HG03196 (cell line): Measurements from ENCODE around the gene TBC1D9B.

Experiments used
- ATAC-seq: cut with Tn5 transposase; IDR thresholded peaks from one replicate; pipeline ENCODE4 v1.9.1; 2021; ENCODE audit not compliant: unreplicated experiment

The TBC1D9B gene

DNA sequence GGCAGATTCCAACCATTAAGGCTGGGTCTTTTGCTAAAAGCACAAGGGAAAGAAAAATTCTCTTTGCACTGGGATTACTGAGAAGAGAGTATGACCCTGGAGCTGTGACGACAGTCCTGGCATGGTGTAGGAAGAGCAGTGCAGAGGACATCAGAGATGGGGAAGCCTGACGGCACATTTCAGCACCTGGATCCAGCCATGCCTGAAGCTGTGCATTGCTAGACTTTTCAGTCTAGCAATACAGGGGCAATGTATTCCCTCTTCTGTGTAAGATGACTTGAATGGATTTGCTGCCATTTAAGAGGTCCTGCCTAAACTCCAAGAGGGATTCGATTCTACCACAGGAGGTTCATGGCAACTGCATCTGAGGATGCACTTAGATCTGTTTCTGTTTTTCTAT lies 36.7 kb downstream of the TBC1D9B start:
- no peak for ATAC-seq

DNA sequence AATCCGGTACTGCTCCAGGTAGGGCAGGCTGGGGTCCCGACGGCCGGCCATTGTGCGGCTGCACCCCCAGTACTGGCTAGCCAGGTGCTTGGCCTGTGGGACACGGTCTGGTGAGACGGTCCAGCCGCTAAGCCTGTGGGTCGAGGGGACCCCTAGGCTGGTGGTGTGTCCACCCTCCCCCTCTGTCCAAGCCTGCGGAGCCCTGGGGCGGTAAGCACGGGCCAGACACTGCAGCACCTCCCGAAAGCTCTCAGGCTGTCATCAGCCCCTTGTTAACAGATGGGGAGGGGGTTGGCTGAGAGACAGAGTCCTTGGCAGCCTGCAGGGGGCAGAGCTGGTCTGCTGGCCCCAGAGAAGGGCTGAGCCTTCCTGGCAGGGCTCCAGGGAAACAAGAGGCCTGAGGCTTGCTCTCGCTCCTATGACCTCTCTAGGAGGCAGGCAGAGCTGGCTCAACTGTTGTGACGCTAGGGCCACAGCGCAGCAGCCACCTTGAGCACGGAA lies 37.2 kb downstream of the TBC1D9B start:
- no peak for ATAC-seq

DNA sequence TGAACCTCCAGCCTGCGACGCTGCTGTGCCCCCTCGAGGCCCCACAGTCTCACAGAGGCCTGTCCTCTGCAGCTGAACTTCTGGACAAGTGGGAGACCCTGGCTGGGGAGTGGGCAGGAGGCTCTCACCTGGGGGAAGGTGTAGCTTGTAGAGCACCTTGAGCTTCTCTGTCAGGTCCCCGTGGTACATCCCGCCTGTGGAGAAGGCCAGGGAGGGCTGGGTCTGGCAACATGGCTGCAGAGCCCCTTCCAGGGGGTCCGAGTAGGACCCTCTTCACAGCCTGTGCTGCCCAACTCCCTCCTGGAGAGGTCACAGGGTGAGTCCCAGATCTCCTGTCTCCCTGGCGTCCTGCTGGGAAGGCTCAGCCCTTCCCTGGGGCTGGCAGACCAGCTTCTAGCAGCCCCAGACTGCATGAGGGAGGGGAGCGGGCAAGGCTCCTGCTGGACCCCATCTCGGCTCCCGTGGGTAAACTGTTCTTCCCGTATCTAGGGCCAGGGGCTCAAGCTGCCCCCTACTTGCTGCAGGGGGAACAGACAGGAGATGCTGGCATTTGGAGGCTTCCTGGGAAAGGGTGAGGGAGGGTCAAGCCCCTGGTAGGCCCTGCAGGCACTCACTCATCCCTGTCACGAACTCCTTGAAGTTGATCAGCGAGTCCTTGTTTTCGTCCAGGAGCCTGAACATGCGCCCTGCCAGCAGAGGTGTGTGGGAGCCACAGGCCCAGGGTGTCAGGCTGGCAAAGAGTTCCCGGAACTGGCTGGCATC lies 37.9 kb downstream of the TBC1D9B start:
- no peak for ATAC-seq

DNA sequence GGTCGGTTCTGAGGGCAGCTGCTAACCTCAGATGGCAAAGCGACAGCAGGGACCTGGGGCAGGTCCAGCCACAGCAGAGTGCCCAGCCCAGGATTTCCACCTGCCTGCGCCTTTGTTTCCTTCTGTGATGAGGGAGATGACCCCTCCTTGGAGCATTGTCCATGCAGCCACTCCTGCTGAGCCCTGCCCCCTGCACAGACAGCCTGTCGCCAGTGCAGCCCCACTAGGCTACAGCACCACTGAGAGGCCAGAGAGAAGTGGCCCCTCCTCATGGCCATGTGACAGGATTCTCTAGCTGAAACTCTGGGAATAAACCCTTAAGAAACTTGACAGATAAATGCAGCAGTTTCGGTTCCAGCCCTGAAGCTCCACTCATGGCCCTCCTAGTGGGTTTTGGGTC lies 38.6 kb downstream of the TBC1D9B start:
- ATAC-seq, result no peak

DNA sequence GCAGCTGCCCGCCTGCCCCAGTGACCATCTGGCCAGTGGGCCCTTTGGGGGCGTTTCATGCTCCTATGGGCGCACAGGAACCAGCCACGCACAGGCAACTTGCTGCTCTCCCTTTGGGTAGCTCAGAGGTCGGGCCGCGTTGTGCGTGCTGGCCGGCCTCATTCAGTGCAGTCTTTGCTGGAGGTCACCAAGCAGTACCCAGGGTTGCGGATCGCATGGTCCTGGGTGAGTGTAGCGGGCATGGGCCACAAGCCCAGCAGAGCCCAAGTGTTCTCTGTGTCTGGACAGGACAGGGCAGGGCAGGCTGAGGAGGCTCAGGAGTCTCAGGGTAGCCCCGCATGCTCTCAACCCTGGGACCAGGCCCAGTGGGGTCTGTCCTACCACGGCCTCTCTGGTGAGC lies 39.2 kb downstream of the TBC1D9B start:
- ATAC-seq, result no peak

DNA sequence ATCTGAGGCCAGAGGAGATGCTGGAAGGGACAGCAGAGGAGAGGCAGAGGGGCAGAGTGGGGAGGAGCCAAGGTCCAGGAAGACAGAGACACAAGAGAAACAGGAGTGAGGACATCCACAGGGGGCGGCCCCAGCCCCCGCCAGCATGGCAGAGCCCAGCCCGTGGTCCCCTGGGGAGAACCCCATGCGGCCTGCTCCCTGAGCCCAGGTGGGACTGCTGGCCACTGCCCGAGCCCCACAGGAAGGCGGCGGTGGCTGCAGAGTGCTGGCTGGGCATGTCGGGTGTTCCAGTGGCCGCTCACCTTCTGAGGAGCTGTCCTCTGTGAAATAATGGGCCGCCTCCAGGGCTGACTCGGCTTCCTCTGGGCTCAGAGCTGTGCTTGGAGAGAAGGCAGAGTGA lies 40.2 kb downstream of the TBC1D9B start:
- no peak for ATAC-seq

DNA sequence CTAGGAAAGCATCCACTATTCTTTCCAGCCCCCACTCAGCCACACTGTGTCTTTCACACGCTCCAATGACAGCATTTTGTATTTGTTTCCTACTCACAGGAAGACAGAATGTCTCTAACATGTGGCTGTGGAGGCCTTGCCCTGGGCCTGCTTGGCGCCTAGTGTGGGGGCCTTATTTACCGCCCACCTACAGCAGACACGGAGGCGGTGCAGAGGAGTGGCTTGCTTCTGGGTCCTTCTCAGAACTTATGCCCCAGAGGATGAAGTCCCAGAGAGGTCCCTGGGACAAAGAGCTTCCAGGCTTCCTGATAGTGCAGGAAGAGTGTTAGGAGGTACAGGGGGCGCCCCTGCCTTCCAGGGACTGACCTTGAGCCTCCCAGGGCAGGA lies 40.6 kb downstream of the TBC1D9B start:
- no peak for ATAC-seq

DNA sequence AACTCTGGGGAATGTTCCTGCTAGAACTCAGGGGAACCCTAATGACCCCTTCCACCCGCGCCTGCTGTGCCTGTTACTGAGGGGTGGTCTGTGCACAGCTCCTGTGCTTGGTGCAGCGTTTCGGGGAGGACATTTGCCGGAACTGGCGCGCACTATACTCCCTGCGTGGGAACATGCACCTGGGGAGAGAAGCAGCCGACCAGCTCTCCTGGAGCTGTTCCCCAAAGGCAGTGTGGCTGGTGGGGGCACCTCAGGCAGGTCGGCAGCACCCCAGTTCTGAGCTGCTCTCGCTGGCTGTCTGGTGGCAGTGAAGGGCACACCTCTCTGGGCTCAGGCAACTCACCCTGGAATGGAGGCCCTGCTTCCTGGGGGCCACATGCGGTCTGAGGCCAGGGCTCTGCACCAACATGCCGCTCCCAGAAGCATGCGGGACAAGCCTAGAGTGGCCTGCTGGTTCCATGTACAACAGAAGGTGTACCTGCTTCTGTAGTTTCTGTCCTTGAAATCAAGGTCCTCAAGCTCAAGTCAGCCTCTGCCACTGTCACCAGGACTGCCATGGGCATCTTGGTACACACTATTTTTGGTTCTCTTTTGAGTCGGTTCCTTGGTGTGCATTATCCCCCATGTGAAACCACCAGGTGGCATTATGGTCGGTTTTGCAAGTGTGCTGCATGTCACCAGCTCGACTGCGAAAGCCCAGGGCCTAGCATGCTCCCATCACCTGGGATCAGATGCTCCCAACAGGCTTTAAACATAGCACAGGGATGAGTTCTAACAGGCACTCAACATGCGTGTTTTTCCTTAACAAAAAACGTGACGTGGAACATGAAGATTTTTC lies 41.2 kb downstream of the TBC1D9B start:
- ATAC-seq, result no peak

DNA sequence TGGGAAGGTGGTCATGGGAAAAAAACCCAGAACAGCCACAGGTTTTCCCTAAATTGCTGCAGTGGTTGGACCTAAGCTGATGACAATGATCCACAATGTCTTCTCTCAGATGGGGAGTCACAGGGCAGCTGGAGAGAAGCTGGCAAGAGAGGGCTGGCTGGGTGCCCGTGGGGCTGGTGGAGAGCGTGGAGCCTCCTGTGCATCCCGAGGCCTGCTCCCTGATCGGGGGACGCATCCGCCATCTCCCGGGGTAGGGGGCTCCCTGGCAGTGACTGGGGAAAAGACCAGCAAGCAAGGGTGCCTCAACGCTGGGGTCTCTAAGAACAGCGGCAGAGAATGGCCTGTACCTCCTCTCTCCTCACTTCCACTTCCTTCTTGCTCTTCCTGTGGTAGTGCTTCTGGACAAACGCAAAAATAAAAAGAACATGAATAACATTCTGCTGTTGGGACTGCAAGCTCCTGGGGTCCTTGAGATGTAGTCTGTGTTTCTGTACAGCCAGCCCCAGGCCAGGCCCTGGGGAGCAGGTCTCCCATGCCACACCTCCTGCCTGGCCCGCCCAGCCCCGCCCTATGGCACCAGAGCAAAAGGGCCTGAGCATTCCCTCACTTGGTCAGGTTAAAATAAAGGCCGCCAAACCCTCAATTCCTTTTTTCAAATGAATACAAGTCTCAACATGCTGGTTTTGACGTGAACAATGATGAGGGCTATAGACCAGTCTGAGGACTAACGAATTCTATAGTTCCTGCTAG lies 42.0 kb downstream of the TBC1D9B start:
- ATAC-seq, result no peak

DNA sequence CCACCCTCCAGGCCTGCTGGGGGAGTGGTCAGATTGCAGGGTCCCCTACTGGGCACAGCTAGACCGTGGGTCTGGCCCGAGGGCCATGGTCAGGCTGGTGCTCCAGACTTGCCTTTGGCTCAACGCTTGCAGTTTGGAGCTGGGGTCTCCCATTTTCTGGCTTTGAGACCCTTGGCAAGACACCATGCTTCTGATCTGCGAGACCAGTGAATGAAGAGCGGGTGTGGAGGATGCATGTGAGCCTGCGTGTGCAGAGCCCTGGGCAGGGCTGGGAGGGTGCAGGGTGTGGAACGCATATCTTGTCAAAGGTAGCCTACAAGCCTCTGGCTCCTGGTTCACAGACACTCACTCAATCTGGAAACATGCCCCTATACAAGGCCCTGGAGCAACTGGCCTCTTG lies 43.0 kb downstream of the TBC1D9B start:
- ATAC-seq, result no peak

DNA sequence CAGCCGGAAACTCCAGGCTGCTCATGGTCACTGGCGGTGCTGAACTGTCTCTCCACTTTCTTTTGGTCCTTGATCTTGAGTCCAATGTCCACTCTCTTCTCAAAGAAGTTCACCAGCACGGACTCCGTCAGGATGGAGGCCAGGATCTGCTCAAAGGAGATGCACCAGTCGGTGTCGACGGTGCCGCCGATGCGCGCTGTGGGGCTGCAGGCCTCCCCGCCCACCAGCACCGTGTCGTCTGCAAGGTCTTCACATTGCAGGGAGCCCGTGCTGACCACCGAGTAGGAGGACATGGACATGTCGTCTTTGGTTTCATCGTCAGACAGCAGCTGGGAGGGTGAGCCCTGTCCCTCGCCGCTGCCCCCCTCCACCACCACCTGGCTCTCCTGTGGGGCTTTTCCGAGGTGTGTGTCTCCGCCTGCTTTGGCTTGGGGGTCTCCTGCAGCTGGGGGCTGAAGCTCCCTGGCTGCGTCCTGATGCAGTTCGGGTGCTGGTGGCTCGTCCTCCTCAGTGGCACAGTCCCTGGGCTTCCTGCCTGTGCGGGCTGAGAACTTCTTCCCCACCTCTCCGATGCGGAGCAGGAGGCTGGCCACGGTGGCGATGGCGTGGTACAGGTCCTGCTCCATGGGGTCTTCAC lies 44.1 kb downstream of the TBC1D9B start:
- ATAC-seq, result no peak

DNA sequence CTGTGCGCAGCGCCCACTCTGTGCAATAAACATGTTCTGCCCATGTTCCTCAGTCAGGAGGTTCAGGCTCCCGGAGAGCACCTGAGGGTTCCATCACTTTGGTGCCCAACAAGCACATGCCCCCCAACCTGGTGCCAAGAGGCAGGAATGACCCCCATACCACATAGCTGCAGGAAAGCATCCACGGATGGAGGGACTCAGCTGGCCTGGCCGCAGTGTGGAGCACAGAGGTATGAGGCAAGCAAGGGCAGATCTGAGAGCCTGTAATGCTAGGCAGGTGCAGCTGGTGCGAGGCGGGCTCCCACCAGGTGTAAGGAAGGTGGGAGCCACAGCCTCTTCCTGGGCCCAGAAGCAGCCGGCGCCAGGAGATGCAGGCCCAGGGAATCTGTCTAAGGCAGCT lies 44.8 kb downstream of the TBC1D9B start:
- no peak for ATAC-seq

DNA sequence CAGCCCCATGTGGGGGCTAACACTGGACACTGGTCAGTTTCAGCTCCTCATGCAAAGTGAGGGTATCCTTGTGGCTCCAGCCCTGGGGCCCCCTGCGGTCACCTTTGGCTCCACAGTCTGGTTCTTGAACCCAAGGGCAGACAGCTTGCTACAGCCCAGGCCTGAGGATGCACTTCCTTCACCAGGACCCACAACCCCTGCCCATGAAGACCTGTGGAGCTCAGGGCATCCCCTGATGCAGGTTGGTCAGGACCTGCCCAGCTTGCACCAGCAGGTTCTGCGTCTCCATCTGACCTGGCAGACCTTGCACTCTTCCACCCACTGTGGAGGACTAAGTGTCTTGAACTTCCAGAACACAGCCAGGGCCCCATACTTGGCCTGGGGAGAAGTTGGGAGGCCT lies 45.4 kb downstream of the TBC1D9B start:
- no peak for ATAC-seq

DNA sequence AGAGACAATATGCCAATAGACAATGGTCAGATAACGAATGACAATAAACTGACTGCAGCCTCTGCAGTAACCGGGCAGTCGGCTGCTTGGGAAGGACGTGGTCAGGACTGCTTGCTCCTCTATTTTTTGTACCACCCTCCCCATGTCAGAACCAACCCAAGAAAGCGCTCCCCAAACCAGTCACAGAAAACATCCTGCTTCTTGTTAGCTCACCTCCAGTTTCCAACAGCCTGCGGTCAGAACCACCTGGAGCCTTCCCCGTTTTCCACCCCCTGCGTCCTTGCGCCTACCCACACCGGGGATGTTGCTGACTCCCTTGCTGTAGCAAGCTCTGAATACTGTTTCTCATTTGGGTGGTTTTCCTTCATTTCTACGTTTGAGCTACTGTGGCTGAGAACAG lies 47.4 kb downstream of the TBC1D9B start:
- ATAC-seq, result no peak

DNA sequence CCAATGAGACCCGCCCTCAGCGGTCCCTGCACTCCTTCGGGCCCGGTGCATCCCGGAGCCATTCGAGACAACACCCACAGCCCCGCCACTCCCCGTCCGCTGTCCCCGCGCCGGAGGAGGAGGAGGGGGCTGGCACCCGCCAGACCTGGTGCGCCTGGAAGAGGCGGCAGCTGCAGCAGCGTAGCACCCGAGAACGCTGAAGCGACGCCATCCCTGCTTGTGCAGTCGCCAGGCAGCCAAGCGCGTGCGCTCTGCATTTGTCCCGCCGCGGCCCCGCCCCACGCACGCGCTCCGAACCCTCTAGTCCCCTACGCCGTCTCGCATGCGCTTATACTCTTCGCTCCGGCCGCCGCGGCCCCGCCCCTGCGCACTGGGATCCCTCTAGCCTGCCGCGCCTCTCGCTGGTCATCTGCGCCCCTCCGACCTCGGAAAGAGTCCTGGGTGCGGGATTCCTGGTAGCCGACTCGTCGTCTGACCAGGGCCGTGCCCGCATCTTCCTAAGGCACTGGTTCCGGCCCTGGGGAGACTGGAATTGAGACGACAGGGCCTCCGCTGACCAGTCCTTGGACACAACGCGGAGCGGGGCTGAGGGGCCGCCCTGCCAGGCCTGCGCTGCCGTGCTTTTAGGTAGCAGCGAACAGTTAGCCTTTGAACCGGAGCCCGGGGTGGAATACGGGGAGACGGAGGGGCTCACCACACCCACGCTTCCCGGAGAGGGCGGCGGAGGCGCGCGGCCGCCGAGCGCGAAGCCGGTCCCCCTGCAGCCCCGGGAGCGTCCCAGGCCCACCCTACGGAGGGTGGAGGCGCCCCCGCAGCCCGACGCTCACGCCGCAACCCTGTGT lies 48.9 kb downstream of the TBC1D9B start, which contains the start of gene MRNIP:
TSS of gene MRNIP (minus strand) at position 232 of the 842 bp plus-strand sequence. CDS start at position 211, 21 bp downstream.
- peak; percentile 97 for ATAC-seq

DNA sequence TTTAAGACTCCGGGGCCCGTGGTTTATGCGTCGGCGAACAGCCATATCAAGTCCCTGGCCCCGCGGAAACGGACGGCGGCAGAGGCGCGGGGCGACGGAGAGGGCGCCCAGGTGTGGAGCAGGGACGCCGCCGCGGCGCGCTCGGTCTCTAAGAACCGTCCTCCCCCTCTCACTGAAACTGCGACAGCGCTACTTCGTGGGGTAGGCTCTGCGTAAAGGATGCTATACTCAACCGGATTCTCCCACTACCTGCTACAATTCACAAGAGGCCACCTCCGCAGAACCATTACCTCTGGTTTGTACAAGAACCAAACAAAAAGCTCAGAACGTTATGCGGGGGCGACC lies 49.5 kb downstream of the TBC1D9B start:
- ATAC-seq, result peak; percentile 35

DNA sequence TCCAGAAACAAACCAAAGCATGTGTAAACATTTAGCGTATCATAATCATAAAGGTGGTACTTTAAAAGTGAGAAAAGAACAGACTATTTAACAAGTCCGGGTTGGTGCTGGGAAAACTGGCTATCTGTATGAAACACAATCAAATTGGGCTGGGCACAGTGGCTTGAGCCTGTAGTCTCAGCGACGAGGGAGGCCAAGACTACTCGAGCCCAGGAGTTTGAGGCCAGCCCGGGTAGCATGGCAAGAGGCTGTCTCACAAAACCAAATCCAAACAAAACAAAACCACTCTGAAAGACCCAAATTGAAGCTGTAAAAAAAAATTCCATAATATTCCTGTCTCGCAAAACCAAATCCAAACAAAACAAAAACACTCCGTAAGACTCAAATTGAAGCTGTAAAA lies 53.3 kb downstream of the TBC1D9B start:
- ATAC-seq, result no peak

DNA sequence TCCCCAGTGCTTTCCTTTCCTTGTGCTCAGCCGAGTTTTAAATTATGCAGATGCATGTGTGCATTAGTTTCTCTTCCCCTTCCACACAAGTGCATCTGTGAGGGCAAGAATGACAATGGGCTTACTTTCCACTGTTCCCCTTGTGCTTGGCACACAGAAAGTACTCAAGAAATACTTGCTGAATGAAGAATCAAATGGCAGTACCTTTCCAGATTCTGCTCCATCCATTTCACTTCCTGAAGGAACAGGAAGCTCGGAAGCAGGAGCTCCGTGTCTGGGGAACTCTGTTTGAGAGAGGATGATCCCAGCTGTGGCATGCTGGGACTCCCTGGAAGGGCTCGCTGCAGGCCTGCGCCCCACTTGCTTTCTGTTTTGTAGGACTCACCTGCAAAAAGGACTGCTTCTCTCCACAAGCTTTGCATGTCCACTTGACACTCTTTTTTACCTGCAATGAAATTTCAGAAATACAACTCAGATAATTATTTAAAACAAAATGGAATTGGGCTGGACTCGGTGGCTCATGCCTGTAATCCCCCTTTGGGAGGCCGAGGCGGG lies 54.6 kb downstream of the TBC1D9B start:
- no peak for ATAC-seq

DNA sequence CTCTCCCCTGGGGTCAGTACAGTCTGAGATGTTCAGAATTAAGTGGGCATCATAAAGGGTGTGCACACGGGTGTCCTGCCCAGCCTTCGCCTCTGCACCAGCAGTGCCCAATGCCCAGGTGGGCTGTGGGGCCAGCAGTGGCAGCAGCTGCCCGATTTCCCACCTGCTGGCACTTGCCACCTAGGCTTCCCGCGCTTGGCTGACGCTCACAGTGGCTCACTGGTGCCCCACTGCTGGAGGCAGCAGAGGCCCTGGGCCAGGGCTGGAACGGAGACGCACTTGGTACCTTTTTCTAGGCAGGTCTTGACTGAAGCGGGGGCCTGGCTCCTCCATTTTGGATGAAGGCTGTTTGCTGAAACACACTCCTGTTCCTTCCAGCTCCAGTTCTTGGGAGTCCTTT lies 66.1 kb downstream of the TBC1D9B start:
- no peak for ATAC-seq

DNA sequence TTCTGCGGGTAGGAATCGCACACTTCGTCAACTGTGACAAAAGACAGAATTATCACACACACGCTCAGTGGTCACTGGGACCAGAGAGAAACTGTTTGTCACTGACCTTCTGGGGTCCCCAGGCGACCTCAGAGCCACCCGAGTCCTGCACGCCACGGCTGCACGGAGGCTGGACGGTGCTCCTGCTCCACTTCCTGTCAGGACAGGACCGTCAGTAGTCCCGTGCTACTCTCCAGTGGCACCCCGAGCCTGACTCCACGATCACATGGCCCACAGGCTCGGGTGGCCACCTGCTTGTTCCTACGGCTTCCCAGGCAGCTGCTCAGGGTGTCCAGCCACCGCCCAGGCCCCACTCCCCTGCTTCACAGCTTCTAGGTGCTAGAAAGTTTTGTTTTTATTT lies 66.9 kb downstream of the TBC1D9B start:
- no peak for ATAC-seq
